SK-N-SH (cell line): ENCODE results near the gene KCNK5. TPM values are rescaled to one million over a fixed set of nuclear protein-coding genes. Genes with fewer than 3 reads are reported as not detected.

Experiments
- CTCF ChIA-PET: fragments of 300-600, 350-600 bp; formaldehyde crosslinking; extraction: SDS; loops from one replicate; lab custom pipeline; 2021; lab: Yijun Ruan, JAX
- POLR2A ChIA-PET: fragments of 350-600 bp; sonication (Branson Sonifier 250); formaldehyde crosslinking; extraction: SDS; loops from one replicate; lab custom pipeline; 2020; ENCODE audit warnings: antibody characterized with exemption, inconsistent platforms; lab: Yijun Ruan, JAX
- DNase-seq: peaks from one replicate; pipeline ENCODE4 v3.0.0; 2012
- H2AFZ ChIP-seq: fragments of 200-600 bp; sonication (generic); 2 replicates; pipeline ENCODE4 v1.8.1; 2016; ENCODE audit warnings: antibody characterized with exemption, mild to moderate bottlenecking, low read depth
- H3F3A ChIP-seq: fragments of 200-600 bp; sonication (generic); replicated peaks from 2 replicates; pipeline ENCODE3; 2016; ENCODE audit warnings: antibody characterized with exemption, mild to moderate bottlenecking; ENCODE audit not compliant: insufficient read depth
- H3K27ac ChIP-seq, 2 experiments: fragments of 200-500 bp in 1 of 2; fragments of 200-600 bp in 1 of 2; sonication (Bioruptor generic) in 1 of 2; sonication (generic), shearing (Covaris generic) in 1 of 2; 2 replicates each; pipeline versions ENCODE4 v1.5.1 to v1.6.1; 2014 to 2016; ENCODE audit warnings: low read depth in 2 of 2, inconsistent platforms in 1 of 2, low read length in 1 of 2, mild to moderate bottlenecking in 1 of 2, mixed read lengths in 1 of 2
- H3K27me3 ChIP-seq: fragments of 200-600 bp; sonication (generic), shearing (Covaris generic); 2 replicates; pipeline ENCODE4 v1.6.1; 2016; ENCODE audit warnings: mixed run types; ENCODE audit not compliant: insufficient read depth
- H3K36me3 ChIP-seq, 2 experiments: fragments of 200-500 bp in 1 of 2; fragments of 200-600 bp in 1 of 2; sonication (Bioruptor generic) in 1 of 2; sonication (generic) in 1 of 2; replicated peaks in 1 of 2; 2 replicates each; pipeline versions ENCODE3 to v1.5.1; 2014 to 2016; ENCODE audit warnings: low read length in 1 of 2, mild to moderate bottlenecking in 1 of 2; ENCODE audit not compliant: insufficient read depth in 2 of 2, control insufficient read depth in 1 of 2
- H3K4me1 ChIP-seq, 2 experiments: fragments of 200-500 bp in 1 of 2; fragments of 200-600 bp in 1 of 2; sonication (Bioruptor generic) in 1 of 2; sonication (generic), shearing (Covaris generic) in 1 of 2; 2 replicates each; pipeline versions ENCODE4 v1.5.1 to v1.6.1; 2014 to 2016; ENCODE audit warnings: low read depth in 1 of 2, low read length in 1 of 2, mixed run types in 1 of 2; ENCODE audit not compliant: insufficient read depth in 2 of 2, control insufficient read depth in 1 of 2
- H3K4me2 ChIP-seq: fragments of 200-600 bp; sonication (generic), shearing (Covaris generic); 2 replicates; pipeline ENCODE4 v1.6.1; 2017; ENCODE audit warnings: mixed run types
- H3K4me3 ChIP-seq, 2 experiments: fragments of 200-500 bp in 1 of 2; fragments of 200-600 bp in 1 of 2; sonication (Bioruptor generic) in 1 of 2; sonication (generic), shearing (Covaris generic) in 1 of 2; 2 replicates each; pipeline versions ENCODE4 v1.5.1 to v1.8.1; 2014 to 2016; ENCODE audit warnings: low read depth in 2 of 2, inconsistent platforms in 1 of 2, low read length in 1 of 2, mild to moderate bottlenecking in 1 of 2, mixed read lengths in 1 of 2, moderate library complexity in 1 of 2
- H3K79me2 ChIP-seq: fragments of 200-600 bp; sonication (generic); 2 replicates; pipeline ENCODE4 v1.8.1; 2017; ENCODE audit warnings: mild to moderate bottlenecking; ENCODE audit not compliant: insufficient read depth
- H3K9ac ChIP-seq: fragments of 200-600 bp; sonication (generic); 2 replicates; pipeline ENCODE4 v1.6.1; 2017; ENCODE audit warnings: mixed run types
- H3K9me2 ChIP-seq: fragments of 200-600 bp; sonication (generic); 2 replicates; pipeline ENCODE4 v1.6.1; 2017; ENCODE audit warnings: mixed run types
- H3K9me3 ChIP-seq: fragments of 200-600 bp; sonication (generic); 2 replicates; pipeline ENCODE4 v1.6.1; 2017; ENCODE audit warnings: mixed run types, mild to moderate bottlenecking, moderate library complexity
- H4K20me1 ChIP-seq: fragments of 200-600 bp; sonication (generic); 2 replicates; pipeline ENCODE4 v1.6.1; 2017; ENCODE audit warnings: mild to moderate bottlenecking, mixed run types; ENCODE audit not compliant: insufficient read depth
- MXI1 ChIP-seq: IDR thresholded peaks from 2 replicates; pipeline ENCODE4 v1.6.1; 2012; ENCODE audit warnings: mild to moderate bottlenecking, low read depth, low read length, improper control_type of control experiment
- NRF1 ChIP-seq: IDR thresholded peaks from 2 replicates; pipeline ENCODE4 v1.6.1; 2012; ENCODE audit warnings: low read depth, mild to moderate bottlenecking, low read length
- POLR2AphosphoS5 ChIP-seq: IDR thresholded peaks from 2 replicates; pipeline ENCODE4 v1.6.1; 2012; ENCODE audit warnings: low read depth, low read length
- RFX5 ChIP-seq: IDR thresholded peaks from 2 replicates; pipeline ENCODE4 v1.6.1; 2012; ENCODE audit warnings: mild to moderate bottlenecking, improper control_type of control experiment, low read length
- RXRA ChIP-seq: IDR thresholded peaks from 2 replicates; pipeline ENCODE4 v1.4.0; 2012; ENCODE audit warnings: low read depth, mild to moderate bottlenecking, borderline replicate concordance
- SMC3 ChIP-seq: IDR thresholded peaks from 2 replicates; pipeline ENCODE4 v1.6.1; 2012; ENCODE audit warnings: low read depth, low read length, improper control_type of control experiment
- TCF12 ChIP-seq: IDR thresholded peaks from 2 replicates; pipeline ENCODE4 v1.4.0; 2012
- TEAD4 ChIP-seq: IDR thresholded peaks from 2 replicates; pipeline ENCODE4 v1.4.0; 2012; ENCODE audit warnings: mild to moderate bottlenecking, borderline replicate concordance; ENCODE audit not compliant: insufficient read depth
- YY1 ChIP-seq: IDR thresholded peaks from 2 replicates; pipeline ENCODE4 v1.4.0; 2012; ENCODE audit warnings: low read depth, mild to moderate bottlenecking
- WGBS: methylation state at CpG from one replicate; pipeline ENCODE4 v1.1.6; 2017; ENCODE audit warnings: low lambda C conversion rate; 5-methylcytosine and 5-hydroxymethylcytosine counted together
- polyA plus RNA-seq, 3 experiments: library from polyadenylated mRNA; depleted of rRNA; stranded (reverse); fragments of >200 nt; gene quantifications; 2 replicates each; pipeline ENCODE4 v1.2.3, GENCODE V29; 2012
- TF ChIP-seq, protein P1 (sequence below): IDR thresholded peaks from 2 replicates; pipeline ENCODE4; 2012
- TF ChIP-seq, protein P2 (sequence below): IDR thresholded peaks from 2 replicates; pipeline ENCODE4 v1.6.1; 2012; ENCODE audit warnings: mild to moderate bottlenecking, low read depth, low read length, moderate library complexity

KCNK5 gene
- polyA plus RNA-seq, 1 of the 3 experiments (the other 2 are of a cell fraction), result not detected

DNA sequence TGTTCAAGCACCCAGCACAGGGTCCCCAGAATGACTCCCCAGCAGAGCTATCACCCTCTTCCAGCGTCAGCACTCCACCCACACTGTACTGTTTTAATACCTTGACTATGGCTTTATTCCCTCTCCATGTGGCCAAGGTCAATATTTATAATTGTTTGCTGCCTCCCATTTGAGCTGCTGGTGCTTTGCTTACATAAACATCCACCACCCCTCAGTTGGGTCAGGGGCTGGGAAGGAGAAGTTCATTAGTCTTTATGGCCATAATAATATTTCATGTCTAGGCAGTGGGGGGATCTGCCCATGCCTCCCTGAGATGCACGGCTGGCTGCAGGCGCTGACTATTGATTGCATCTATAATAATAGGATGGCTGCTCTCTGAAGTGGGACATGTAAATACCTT, 72.5 kb downstream of the KCNK5 start (continued):
- TF ChIP-seq POLR2AphosphoS5 (no peak), NRF1 (no peak), MXI1 (no peak)
- TF ChIP-seq, protein P1, sequence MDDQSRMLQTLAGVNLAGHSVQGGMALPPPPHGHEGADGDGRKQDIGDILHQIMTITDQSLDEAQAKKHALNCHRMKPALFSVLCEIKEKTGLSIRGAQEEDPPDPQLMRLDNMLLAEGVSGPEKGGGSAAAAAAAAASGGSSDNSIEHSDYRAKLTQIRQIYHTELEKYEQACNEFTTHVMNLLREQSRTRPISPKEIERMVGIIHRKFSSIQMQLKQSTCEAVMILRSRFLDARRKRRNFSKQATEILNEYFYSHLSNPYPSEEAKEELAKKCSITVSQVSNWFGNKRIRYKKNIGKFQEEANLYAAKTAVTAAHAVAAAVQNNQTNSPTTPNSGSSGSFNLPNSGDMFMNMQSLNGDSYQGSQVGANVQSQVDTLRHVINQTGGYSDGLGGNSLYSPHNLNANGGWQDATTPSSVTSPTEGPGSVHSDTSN, result no peak

GRCh38 chr6:39154705-39155104, 74.6 kb downstream of the KCNK5 start:
- DNase-seq, result no peak
- Histone ChIP-seq H4K20me1 (no peaks in the 10 kb centered on the region), H2AFZ (no peak overlapping the region), H3K4me2 (no peak overlapping the region), H3K36me3 (no peaks in the 10 kb centered on the region), H3K9ac (no peak overlapping the region), H3K4me3 (no peak overlapping the region), H3K27ac (no peak overlapping the region), H3F3A (no peaks in the 10 kb centered on the region), H3K79me2 (no peaks in the 10 kb centered on the region), H3K4me1 (peaks cover 0 to 5% of the 10 kb centered on the region in 2 experiments; a peak in 2 of 4 replicates), H3K9me3 (no peaks in the 10 kb centered on the region), H3K9me2 (no peaks in the 10 kb centered on the region), H3K27me3 (no peaks in the 10 kb centered on the region)
- 26% methylated on average over 4 of the region's 4 CpGs for WGBS
- ChIA-PET POLR2A (no interaction called here), CTCF (interaction anchor here (5.9 kb wide), 1 partner anchor 12 kb away, joined by 41 read pairs; no protein-coding TSS in a partner anchor)
- TF ChIP-seq RFX5 (no peak), SMC3 (no peak), TCF12 (no peak), YY1 (no peak), NRF1 (no peak), TEAD4 (no peak), MXI1 (no peak), RXRA (no peak)
- TF ChIP-seq, protein P2, sequence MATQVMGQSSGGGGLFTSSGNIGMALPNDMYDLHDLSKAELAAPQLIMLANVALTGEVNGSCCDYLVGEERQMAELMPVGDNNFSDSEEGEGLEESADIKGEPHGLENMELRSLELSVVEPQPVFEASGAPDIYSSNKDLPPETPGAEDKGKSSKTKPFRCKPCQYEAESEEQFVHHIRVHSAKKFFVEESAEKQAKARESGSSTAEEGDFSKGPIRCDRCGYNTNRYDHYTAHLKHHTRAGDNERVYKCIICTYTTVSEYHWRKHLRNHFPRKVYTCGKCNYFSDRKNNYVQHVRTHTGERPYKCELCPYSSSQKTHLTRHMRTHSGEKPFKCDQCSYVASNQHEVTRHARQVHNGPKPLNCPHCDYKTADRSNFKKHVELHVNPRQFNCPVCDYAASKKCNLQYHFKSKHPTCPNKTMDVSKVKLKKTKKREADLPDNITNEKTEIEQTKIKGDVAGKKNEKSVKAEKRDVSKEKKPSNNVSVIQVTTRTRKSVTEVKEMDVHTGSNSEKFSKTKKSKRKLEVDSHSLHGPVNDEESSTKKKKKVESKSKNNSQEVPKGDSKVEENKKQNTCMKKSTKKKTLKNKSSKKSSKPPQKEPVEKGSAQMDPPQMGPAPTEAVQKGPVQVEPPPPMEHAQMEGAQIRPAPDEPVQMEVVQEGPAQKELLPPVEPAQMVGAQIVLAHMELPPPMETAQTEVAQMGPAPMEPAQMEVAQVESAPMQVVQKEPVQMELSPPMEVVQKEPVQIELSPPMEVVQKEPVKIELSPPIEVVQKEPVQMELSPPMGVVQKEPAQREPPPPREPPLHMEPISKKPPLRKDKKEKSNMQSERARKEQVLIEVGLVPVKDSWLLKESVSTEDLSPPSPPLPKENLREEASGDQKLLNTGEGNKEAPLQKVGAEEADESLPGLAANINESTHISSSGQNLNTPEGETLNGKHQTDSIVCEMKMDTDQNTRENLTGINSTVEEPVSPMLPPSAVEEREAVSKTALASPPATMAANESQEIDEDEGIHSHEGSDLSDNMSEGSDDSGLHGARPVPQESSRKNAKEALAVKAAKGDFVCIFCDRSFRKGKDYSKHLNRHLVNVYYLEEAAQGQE, result no peak
